GM12872 (cell line): ENCODE measurements around the gene H1-8.

ENCODE experiments used
- CTCF ChIP-seq: IDR thresholded peaks from 3 replicates; pipeline ENCODE4 v1.5.1; 2011; ENCODE audit warnings: low read depth, mild to moderate bottlenecking, low read length, moderate library complexity; ENCODE audit not compliant: insufficient read depth

The H1-8 gene

GRCh38 chr3:129521611-129522010, 21.4 kb upstream of the H1-8 start:
- no peak for TF ChIP-seq CTCF

GRCh38 chr3:129522953-129523352, 20.0 kb upstream of the H1-8 start:
- no peak for TF ChIP-seq CTCF

GRCh38 chr3:129524081-129524480, 18.9 kb upstream of the H1-8 start:
- no peak for TF ChIP-seq CTCF

GRCh38 chr3:129525341-129525968, 17.5 kb upstream of the H1-8 start:
- no peak for TF ChIP-seq CTCF

- no peak for TF ChIP-seq CTCF
Observed at GRCh38 chr3:129526121-129526900, 16.7 kb upstream of the H1-8 start.

- TF ChIP-seq CTCF = no peak
Observed at GRCh38 chr3:129527262-129527661, 15.7 kb upstream of the H1-8 start.

- no peak for TF ChIP-seq CTCF
Observed at GRCh38 chr3:129528589-129529100, 14.3 kb upstream of the H1-8 start, which contains the start of gene RHO. RHO (plus strand) TSS chr3:129528639; CDS start chr3:129528734, 95 bp downstream.
